HEK293 (cell line): ENCODE results near the gene RIPOR3.

Experiments
- CTCF ChIA-PET: fragments of 350-600 bp; formaldehyde crosslinking; extraction: SDS; loops from one replicate; lab custom pipeline; 2021; ENCODE audit warnings: antibody characterized with exemption; lab: Yijun Ruan, JAX
- POLR2A ChIA-PET: fragments of 300-600 bp; formaldehyde crosslinking; extraction: SDS; loops from one replicate; lab custom pipeline; 2020; ENCODE audit warnings: antibody characterized with exemption, inconsistent platforms; lab: Yijun Ruan, JAX
- H3K27ac ChIP-seq: fragments of 200-500 bp; sonication (Bioruptor generic); 2 replicates; pipeline ENCODE4 v1.5.1; 2014; ENCODE audit warnings: low read depth, low read length, control low read depth, inconsistent platforms; ENCODE audit errors: extremely low read depth
- H3K36me3 ChIP-seq, 2 experiments: fragments of 200-500 bp in 1 of 2; sonication (Bioruptor generic) in 1 of 2; 1 replicate in 1 of 2; 2 replicates in 1 of 2; pipeline ENCODE4 v1.5.1; 2014 to 2017; ENCODE audit warnings: inconsistent platforms in 2 of 2, low read length in 2 of 2; ENCODE audit not compliant: control insufficient read depth in 2 of 2, insufficient read depth in 1 of 2
- H3K4me1 ChIP-seq: fragments of 200-500 bp; sonication (Bioruptor generic); 2 replicates; pipeline ENCODE4 v1.5.1; 2014; ENCODE audit warnings: mild to moderate bottlenecking, low read length, inconsistent platforms; ENCODE audit not compliant: control insufficient read depth, insufficient read depth
- H3K4me3 ChIP-seq: 2 replicates; pipeline ENCODE4 v1.5.1; 2011; ENCODE audit warnings: low read depth, mild to moderate bottlenecking, control low read depth, low read length, moderate library complexity
- H3K9me3 ChIP-seq: fragments of 200-500 bp; sonication (Bioruptor generic); 2 replicates; pipeline ENCODE4 v1.5.1; 2014; ENCODE audit warnings: low read depth, low read length, inconsistent platforms; ENCODE audit not compliant: control insufficient read depth, insufficient read depth
- AEBP2 ChIP-seq: fragments of 450-650 bp; formaldehyde crosslinking; IDR thresholded peaks from 2 replicates; pipeline ENCODE4 v1.5.1; 2016; ENCODE audit warnings: missing biosample characterization, missing genetic modification characterization, borderline replicate concordance
- ATF2 ChIP-seq: fragments of 450-650 bp; formaldehyde crosslinking; IDR thresholded peaks from 2 replicates; pipeline ENCODE4 v1.5.1; 2016; ENCODE audit warnings: missing biosample characterization, missing genetic modification characterization, low read depth
- EGR2 ChIP-seq: fragments of 450-650 bp; formaldehyde crosslinking; IDR thresholded peaks from 2 replicates; pipeline ENCODE4 v1.5.1; 2016; ENCODE audit warnings: low read depth, missing biosample characterization, missing genetic modification characterization
- INSM2 ChIP-seq: fragments of 450-650 bp; formaldehyde crosslinking; IDR thresholded peaks from 2 replicates; pipeline ENCODE4 v1.5.1; 2016; ENCODE audit warnings: missing biosample characterization, missing genetic modification characterization
- PBX3 ChIP-seq: sonication (generic); formaldehyde crosslinking; IDR thresholded peaks from 2 replicates; pipeline ENCODE4 v1.8.1; 2022; ENCODE audit warnings: mild to moderate bottlenecking, moderate library complexity, missing genetic modification reagents
- PRDM10 ChIP-seq: fragments of 450-650 bp; formaldehyde crosslinking; IDR thresholded peaks from 2 replicates; pipeline ENCODE4 v1.5.1; 2016; ENCODE audit warnings: missing biosample characterization, missing genetic modification characterization
- TSHZ1 ChIP-seq: fragments of 450-650 bp; formaldehyde crosslinking; IDR thresholded peaks from 2 replicates; pipeline ENCODE4 v1.5.1; 2016; ENCODE audit warnings: missing biosample characterization, missing genetic modification characterization, borderline replicate concordance
- YY2 ChIP-seq: fragments of 450-650 bp; formaldehyde crosslinking; IDR thresholded peaks from 2 replicates; pipeline ENCODE4 v1.5.1; 2016; ENCODE audit warnings: missing biosample characterization, missing genetic modification characterization
- ZEB2 ChIP-seq: fragments of 450-650 bp; formaldehyde crosslinking; IDR thresholded peaks from 2 replicates; pipeline ENCODE4 v1.5.1; 2016; ENCODE audit warnings: missing biosample characterization, missing genetic modification characterization
- ZNF335 ChIP-seq: fragments of 450-650 bp; formaldehyde crosslinking; conservative IDR thresholded peaks from 2 replicates; pipeline ENCODE4 v1.5.1; 2016; ENCODE audit warnings: missing biosample characterization, missing genetic modification characterization
- ZNF629 ChIP-seq: fragments of 450-650 bp; formaldehyde crosslinking; IDR thresholded peaks from 2 replicates; pipeline ENCODE4 v1.5.1; 2017; ENCODE audit warnings: missing biosample characterization, missing genetic modification characterization
- ZNF704 ChIP-seq: fragments of 450-650 bp; formaldehyde crosslinking; IDR thresholded peaks from 2 replicates; pipeline ENCODE4 v1.5.1; 2016; ENCODE audit warnings: missing biosample characterization, missing genetic modification characterization
- ZSCAN30 ChIP-seq: fragments of 450-650 bp; IDR thresholded peaks from 2 replicates; pipeline ENCODE4 v1.5.1; 2018; ENCODE audit warnings: missing biosample characterization, mild to moderate bottlenecking, missing genetic modification characterization, moderate library complexity

The RIPOR3 gene

GRCh38 chr20:50728981-50729874 is 37.9 kb upstream of the RIPOR3 start:
- POLR2A ChIA-PET, result interaction anchor here (1.0 to 1.2 kb wide), 2 partner anchors 15 to 16 kb away, joined by 3 to 4 read pairs; no protein-coding TSS in a partner anchor
- Histone ChIP-seq H3K4me1 (peaks cover 4% of the 10 kb centered on the region; the same call in 1 of the 2 replicates), H3K27ac (no peak overlapping the region), H3K4me3 (no peak overlapping the region), H3K36me3 (peaks cover 0 to 1% of the 10 kb centered on the region in 2 experiments; a peak in 1 of 3 replicates), H3K9me3 (no peaks in the 10 kb centered on the region)
- CTCF ChIA-PET, result interaction anchor here (0.6 to 1.5 kb wide), 4 partner anchors 20 to 461 kb away, joined by 3 to 7 read pairs (median 6); no protein-coding TSS in a partner anchor
- 0 out of 2 replicates have a peak, but pooled peaks have one; percentile 11 for TF ChIP-seq ZNF335 (tag by site-specific recombination)
- no peak for TF ChIP-seq ZNF704 (tag by site-specific recombination)
- TF ChIP-seq TSHZ1, result 0 out of 2 replicates have a peak, but pooled peaks have one; percentile 8
- TF ChIP-seq ZEB2, result peak; percentile 40
- TF ChIP-seq EGR2 (tag by site-specific recombination), result peak; percentile 28; the same call in 1 of the 2 replicates
- no peak for TF ChIP-seq AEBP2 (tag by site-specific recombination)
- TF ChIP-seq ATF2, result peak; percentile 96
- peak; percentile 68 for TF ChIP-seq ZNF629 (tag by site-specific recombination)
- TF ChIP-seq PRDM10, result 0 out of 2 replicates have a peak, but pooled peaks have one; percentile 6
- TF ChIP-seq YY2 (tag by site-specific recombination), result no peak
- peak; percentile 56; the same call in 1 of the 2 replicates for TF ChIP-seq INSM2 (tag by site-specific recombination)
- no peak for TF ChIP-seq PBX3 (CRISPR knock-in tag)
- no peak for TF ChIP-seq ZSCAN30 (tag by site-specific recombination)
